ENCODE measurements around the gene ASB16.

DNA sequence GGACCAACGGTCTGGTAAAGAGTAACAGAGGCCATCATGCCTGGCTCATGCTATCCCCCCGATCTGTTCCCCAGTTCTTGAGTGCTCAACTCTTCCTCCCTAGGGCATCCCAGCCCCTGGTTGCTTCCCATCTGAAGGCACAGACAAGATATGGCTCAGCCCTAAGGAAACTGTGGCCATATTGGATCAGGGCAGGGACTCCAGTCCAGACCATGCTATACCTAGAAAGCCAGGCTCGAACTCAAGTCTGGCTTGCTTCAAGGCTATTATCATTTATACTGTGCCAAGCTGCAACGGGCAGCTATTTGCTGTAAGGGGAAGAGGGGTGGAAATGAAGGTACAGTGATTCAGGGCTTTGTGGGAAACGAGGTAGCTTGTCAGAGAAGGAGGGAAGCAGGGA, 46.2 kb downstream of the ASB16 start:
- TF ChIP-seq GATA1 (IDR thresholded peaks at IDR 0.05; ENCODE audit: low read depth, low read length), result no peak
- TF ChIP-seq POLR2A (IDR thresholded peaks at IDR 0.05; ENCODE audit: low read length), result no peak

All from erythroblast (primary cell).